ENCODE data around the gene ACE.
A peak's percentile ranks its signal among the peaks of the same experiment; 100 is the strongest.

The ACE gene

GRCh38 chr17:63517825-63518534 lies 41.1 kb downstream of the ACE start:
- DNase-seq, result no peak

- no peak for DNase-seq
Measured at GRCh38 chr17:63519116-63519881, 42.4 kb downstream of the ACE start.

GRCh38 chr17:63519972-63520882 lies 43.4 kb downstream of the ACE start:
- peak; percentile 46 for DNase-seq

- no peak for DNase-seq
Measured at GRCh38 chr17:63523253-63523855, 46.5 kb downstream of the ACE start, which contains the start of gene KCNH6. Gene KCNH6 (plus strand): TSS chr17:63523358. CDS start chr17:63523414, 56 bp downstream.

- DNase-seq, result no peak
Measured at GRCh38 chr17:63524051-63524450, 47.2 kb downstream of the ACE start.

- no peak for DNase-seq
Measured at GRCh38 chr17:63525190-63525946, 48.5 kb downstream of the ACE start.

GRCh38 chr17:63526861-63527260 lies 50.0 kb downstream of the ACE start:
- no peak for DNase-seq

- DNase-seq, result no peak
Measured at GRCh38 chr17:63528183-63528582, 51.3 kb downstream of the ACE start.

GRCh38 chr17:63529711-63530556 lies 53.1 kb downstream of the ACE start:
- DNase-seq, result no peak

GRCh38 chr17:63530557-63531021 lies 53.7 kb downstream of the ACE start:
- no peak for DNase-seq

GRCh38 chr17:63531022-63531965 lies 54.4 kb downstream of the ACE start:
- DNase-seq, result no peak

GRCh38 chr17:63533433-63534077 lies 56.7 kb downstream of the ACE start:
- DNase-seq, result no peak

GRCh38 chr17:63534078-63534570 lies 57.3 kb downstream of the ACE start:
- DNase-seq, result no peak

- DNase-seq, result no peak
Measured at GRCh38 chr17:63534816-63535455, 58.1 kb downstream of the ACE start.

GRCh38 chr17:63535640-63536039 lies 58.8 kb downstream of the ACE start:
- no peak for DNase-seq

GRCh38 chr17:63537001-63537400 lies 60.1 kb downstream of the ACE start:
- DNase-seq, result no peak

GRCh38 chr17:63537991-63538692 lies 61.3 kb downstream of the ACE start:
- DNase-seq, result no peak

All from kidney glomerular epithelial cell (primary cell).